ENCODE measurements around the gene SYP.
A peak's percentile ranks its signal among the peaks of the same experiment; 100 is the strongest.
"Not testable (repeated sequence)": the region's sequence is repeated elsewhere in the genome, so short reads cannot be mapped to it uniquely, and the experiment has no call there.

SYP gene

DNA sequence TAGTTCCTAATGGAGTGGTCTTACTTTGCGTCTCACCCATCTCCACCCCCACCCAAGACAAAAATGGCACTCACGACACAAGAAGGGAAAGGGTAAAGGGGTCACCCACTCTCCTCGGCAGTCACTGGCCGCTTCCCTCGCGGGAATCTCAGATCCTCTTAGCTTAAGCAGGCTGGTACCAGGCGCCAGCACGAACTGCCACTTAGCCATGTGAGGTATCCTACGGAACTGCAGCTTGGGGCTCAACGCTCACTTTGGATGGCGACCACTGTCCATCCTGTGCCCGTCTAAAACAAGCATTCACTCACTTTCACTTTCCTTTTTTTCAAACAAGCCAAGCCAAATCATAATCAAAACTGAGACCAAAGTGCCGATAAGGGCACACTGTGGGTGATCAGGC, 52.1 kb downstream of the SYP start:
- in situ Hi-C loops (cut with HindIII; ENCODE audit: low sequenced_read_pairs), result no loop called here
- TF ChIP-seq, protein P1, sequence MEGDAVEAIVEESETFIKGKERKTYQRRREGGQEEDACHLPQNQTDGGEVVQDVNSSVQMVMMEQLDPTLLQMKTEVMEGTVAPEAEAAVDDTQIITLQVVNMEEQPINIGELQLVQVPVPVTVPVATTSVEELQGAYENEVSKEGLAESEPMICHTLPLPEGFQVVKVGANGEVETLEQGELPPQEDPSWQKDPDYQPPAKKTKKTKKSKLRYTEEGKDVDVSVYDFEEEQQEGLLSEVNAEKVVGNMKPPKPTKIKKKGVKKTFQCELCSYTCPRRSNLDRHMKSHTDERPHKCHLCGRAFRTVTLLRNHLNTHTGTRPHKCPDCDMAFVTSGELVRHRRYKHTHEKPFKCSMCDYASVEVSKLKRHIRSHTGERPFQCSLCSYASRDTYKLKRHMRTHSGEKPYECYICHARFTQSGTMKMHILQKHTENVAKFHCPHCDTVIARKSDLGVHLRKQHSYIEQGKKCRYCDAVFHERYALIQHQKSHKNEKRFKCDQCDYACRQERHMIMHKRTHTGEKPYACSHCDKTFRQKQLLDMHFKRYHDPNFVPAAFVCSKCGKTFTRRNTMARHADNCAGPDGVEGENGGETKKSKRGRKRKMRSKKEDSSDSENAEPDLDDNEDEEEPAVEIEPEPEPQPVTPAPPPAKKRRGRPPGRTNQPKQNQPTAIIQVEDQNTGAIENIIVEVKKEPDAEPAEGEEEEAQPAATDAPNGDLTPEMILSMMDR (IDR thresholded peaks at IDR 0.05; ENCODE audit: low read depth, low read length, missing control alignments), result no peak
- DNase-seq (ENCODE audit: low read depth), result no peak
- no peak overlapping the region for H3K4me3 ChIP-seq (ENCODE audit: low read depth, low read length)

DNA sequence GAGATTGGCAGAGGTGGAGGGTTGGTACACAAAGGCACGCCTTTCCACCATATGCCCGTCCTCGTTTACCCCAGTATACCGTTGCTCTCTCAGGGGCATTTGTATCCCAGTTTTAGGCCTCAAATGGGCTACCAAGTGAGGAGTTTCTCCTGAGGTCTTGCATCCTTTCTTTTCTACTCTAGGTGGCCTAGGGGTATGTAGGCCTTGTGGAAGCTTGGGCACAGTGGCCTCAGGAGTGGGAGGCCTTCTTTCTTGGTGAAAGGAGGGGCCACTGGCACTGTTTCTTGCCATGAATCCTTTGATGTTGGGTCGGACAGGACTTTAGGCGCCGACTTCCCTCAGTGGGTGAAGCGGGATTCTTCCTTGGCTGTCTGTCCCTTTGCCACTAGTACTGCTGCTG, 52.7 kb downstream of the SYP start:
- no peak for DNase-seq (ENCODE audit: low read depth)
- TF ChIP-seq, protein P1 (IDR thresholded peaks at IDR 0.05; ENCODE audit: low read depth, low read length, missing control alignments), result no peak
- H3K4me3 ChIP-seq (ENCODE audit: low read depth, low read length), result no peak overlapping the region
- in situ Hi-C loops (cut with HindIII; ENCODE audit: low sequenced_read_pairs), result no loop called here

DNA sequence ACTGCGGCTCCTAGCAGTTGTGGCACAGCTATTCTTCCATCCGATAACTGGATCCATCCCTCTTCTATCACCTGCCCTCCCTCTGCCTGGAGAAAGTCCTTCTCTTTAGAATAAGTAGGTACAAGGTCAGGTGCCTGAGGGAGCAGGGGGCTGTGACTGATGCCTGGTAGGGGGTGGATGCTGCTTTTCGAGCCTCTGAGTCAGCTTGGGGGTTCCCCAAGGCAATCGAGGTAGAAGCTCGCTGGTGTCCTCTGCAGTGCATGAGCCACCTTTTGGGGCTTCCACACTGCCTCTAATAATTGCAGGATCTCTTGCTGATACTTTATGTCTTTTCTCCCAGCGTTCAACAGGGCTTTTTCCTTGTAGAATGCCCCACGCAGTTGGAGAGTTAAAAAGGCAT, 56.8 kb downstream of the SYP start:
- H3K4me3 ChIP-seq (ENCODE audit: low read depth, low read length); in situ Hi-C loops (cut with HindIII; ENCODE audit: low sequenced_read_pairs); DNase-seq (ENCODE audit: low read depth): not testable (repeated sequence)

DNA sequence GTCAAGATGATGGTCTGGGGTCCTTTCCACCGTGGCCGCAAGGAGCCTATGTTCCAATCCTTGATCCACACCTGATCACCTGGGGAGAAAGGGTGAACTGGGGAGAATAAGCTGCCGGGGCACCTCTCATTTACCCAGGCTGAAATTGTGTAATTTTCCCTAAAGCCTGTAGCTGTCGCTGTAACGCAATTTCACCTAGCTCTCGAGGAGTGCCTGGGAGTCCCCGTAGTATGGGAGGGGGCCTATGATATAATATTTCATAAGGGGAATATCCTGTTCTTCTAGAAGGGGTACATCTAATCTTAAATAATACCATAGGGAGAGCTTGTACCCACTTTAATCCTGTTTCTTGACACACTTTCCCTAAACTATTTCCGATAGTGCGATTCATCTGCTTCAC, 57.7 kb downstream of the SYP start:
- DNase-seq (ENCODE audit: low read depth); in situ Hi-C loops (cut with HindIII; ENCODE audit: low sequenced_read_pairs); H3K4me3 ChIP-seq (ENCODE audit: low read depth, low read length): not testable (repeated sequence)
- TF ChIP-seq, protein P1 (IDR thresholded peaks at IDR 0.05; ENCODE audit: low read depth, low read length, missing control alignments), result peak; percentile 38

DNA sequence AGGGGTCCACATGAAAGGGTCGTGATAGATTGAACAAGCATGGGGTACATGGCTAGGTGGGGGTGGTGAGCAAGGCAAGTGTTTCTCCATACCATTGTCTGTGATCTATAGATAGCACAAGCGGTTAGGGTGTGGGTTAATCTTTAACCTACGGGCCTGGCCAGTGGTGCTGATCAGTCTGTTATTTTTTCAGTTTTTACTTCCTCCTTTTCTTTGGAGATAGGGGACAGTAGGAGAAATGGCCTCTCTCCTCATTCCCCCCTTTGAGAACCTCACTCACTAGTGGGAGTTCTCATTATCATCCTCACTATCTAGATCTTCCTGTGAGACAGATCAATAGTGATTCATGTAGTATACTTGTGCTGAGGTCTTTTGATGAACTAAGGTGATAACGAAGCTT, 60.3 kb downstream of the SYP start:
- H3K4me3 ChIP-seq (ENCODE audit: low read depth, low read length), result no peak overlapping the region
- TF ChIP-seq, protein P1 (IDR thresholded peaks at IDR 0.05; ENCODE audit: low read depth, low read length, missing control alignments), result no peak
- no peak for DNase-seq (ENCODE audit: low read depth)
- in situ Hi-C loops (cut with HindIII; ENCODE audit: low sequenced_read_pairs), result no loop called here
